ENCODE data around the gene SLC12A3.

DNA sequence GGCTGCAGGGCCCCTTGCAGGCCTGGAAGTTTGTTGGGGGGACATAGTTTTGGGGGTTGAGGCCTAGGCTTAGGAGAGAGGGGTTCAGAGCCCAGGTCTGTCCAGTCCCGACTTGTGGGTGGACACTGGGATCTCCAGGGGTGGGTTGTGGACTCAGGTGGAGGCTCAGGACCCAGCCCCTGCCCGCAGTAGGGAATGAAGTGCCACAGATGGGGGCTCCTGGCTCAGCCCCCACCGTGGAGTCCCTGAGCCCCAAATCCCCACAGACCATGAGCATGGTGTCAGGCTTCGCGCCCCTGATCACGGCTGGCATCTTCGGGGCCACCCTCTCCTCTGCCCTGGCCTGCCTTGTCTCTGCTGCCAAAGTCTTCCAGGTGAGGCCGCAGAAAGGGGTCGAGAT lies 14.3 kb downstream of the SLC12A3 start:
- TF ChIP-seq EP300 (IDR thresholded peaks at IDR 0.05; ENCODE audit: borderline replicate concordance in 1 of 2, low read depth in 2 of 2, low read length in 2 of 2): no peak
- TF ChIP-seq, protein P1, sequence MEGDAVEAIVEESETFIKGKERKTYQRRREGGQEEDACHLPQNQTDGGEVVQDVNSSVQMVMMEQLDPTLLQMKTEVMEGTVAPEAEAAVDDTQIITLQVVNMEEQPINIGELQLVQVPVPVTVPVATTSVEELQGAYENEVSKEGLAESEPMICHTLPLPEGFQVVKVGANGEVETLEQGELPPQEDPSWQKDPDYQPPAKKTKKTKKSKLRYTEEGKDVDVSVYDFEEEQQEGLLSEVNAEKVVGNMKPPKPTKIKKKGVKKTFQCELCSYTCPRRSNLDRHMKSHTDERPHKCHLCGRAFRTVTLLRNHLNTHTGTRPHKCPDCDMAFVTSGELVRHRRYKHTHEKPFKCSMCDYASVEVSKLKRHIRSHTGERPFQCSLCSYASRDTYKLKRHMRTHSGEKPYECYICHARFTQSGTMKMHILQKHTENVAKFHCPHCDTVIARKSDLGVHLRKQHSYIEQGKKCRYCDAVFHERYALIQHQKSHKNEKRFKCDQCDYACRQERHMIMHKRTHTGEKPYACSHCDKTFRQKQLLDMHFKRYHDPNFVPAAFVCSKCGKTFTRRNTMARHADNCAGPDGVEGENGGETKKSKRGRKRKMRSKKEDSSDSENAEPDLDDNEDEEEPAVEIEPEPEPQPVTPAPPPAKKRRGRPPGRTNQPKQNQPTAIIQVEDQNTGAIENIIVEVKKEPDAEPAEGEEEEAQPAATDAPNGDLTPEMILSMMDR (IDR thresholded peaks at IDR 0.05; ENCODE audit: control extremely low read depth in 1 of 3, insufficient read depth in 1 of 3, low read depth in 1 of 3, low read length in 3 of 3): no peak
- no peak for TF ChIP-seq RAD21 (IDR thresholded peaks at IDR 0.05 in 1 of 2, conservative IDR thresholded peaks at IDR 0.05 in 1 of 2; ENCODE audit: low read depth in 2 of 2, low read length in 2 of 2)
- TF ChIP-seq CBX8 (IDR thresholded peaks at IDR 0.05; ENCODE audit: borderline replicate concordance, low read depth, low read length): no peak
- TF ChIP-seq BCL11A (IDR thresholded peaks at IDR 0.05; ENCODE audit: low read depth in 2 of 2, low read length in 2 of 2): no peak
- no peak for TF ChIP-seq SIX5 (IDR thresholded peaks at IDR 0.05; ENCODE audit: low read depth, low read length)
- TF ChIP-seq POLR2AphosphoS5 (IDR thresholded peaks at IDR 0.05; ENCODE audit: low read depth, low read length): no peak
- no peak for TF ChIP-seq JUND (IDR thresholded peaks at IDR 0.05; ENCODE audit: low read length)
- TF ChIP-seq POLR2A (IDR thresholded peaks at IDR 0.05; ENCODE audit: control extremely low read depth in 1 of 2, low read depth in 2 of 2, low read length in 2 of 2): no peak

Measured in H1 (cell line).